Psoas muscle (tissue), 8 donors: ENCODE results near the gene RAI1. TPM values are rescaled to one million over a fixed set of nuclear protein-coding genes. Genes with fewer than 3 reads are reported as not detected.

ENCODE experiments used
- ATAC-seq, 4 donors: fragments of 200-7000 bp; cut with Tn5 transposase; one replicate each; pipeline ENCODE4 v1.9.1; 2020; ENCODE audit warnings: moderate library complexity in 3 of 4, mild to moderate bottlenecking in 2 of 4
- DNase-seq, 2 donors: peaks; one replicate each; pipeline ENCODE4 v3.0.0-alpha.2; 2020
- H3K27ac ChIP-seq: fragments of 200-600 bp; one replicate; pipeline ENCODE4 v1.8.0; 2022
- H3K27me3 ChIP-seq, 3 donors: fragments of 200-600 bp in 1 of 3; one replicate each; pipeline versions ENCODE4 v1.6.1 to v1.8.0; 2013 to 2022; ENCODE audit warnings: low read length in 2 of 3, mild to moderate bottlenecking in 2 of 3, moderate library complexity in 1 of 3; ENCODE audit not compliant: insufficient read depth in 3 of 3
- H3K36me3 ChIP-seq, 2 donors: fragments of 200-600 bp in 1 of 2; one replicate each; pipeline versions ENCODE4 v1.6.1 to v1.8.0; 2013 to 2022; ENCODE audit warnings: low read depth in 1 of 2, mild to moderate bottlenecking in 1 of 2, moderate library complexity in 1 of 2; ENCODE audit not compliant: insufficient read depth in 1 of 2
- H3K4me1 ChIP-seq: fragments of 200-600 bp; one replicate; pipeline ENCODE4 v1.8.0; 2022
- H3K4me3 ChIP-seq: fragments of 200-600 bp; one replicate; pipeline ENCODE4 v1.8.0; 2022; ENCODE audit warnings: mild to moderate bottlenecking
- H3K9me3 ChIP-seq: fragments of 200-600 bp; one replicate; pipeline ENCODE4 v1.8.0; 2022
- WGBS, 3 donors: extraction: QIAGEN DNeasy Blood & Tissue Kit; methylation state at CpG; one replicate each; pipeline versions ENCODE4 v1.1.6 to v1.1.7; 2013; 5-methylcytosine and 5-hydroxymethylcytosine counted together
- intact Hi-C, 2 donors: fragments of 100-400 bp; cut with DNase I; formaldehyde crosslinking; loops; one replicate each; pipeline versions ENCODE4 v1.11.0 to v1.14.2; 2022
- polyA plus RNA-seq, 3 donors: library from polyadenylated mRNA; stranded (reverse); fragments of 200-250 nt; gene quantifications; one replicate each; pipeline ENCODE4 v1.2.3, GENCODE V29; 2013
- total RNA-seq, 4 donors: library from RNA; stranded (reverse); fragmentation: NEBNext Ultra II Directional in 2 of 4; extraction: Animal tissue kit (Norgen Biotek cat#: 25700) in 2 of 4; gene quantifications; one replicate each; pipeline versions ENCODE4 v1.2.1 to v1.2.4, GENCODE V29; 2021 to 2023
- TF ChIP-seq, protein P1 (sequence below): fragments of 200-600 bp; IDR thresholded peaks from one replicate; pipeline ENCODE4 v1.8.0; 2022; ENCODE audit warnings: antibody characterized with exemption
- donor health status: healthy with polysubstance abuse.
- donor health status: DM: no; HTN: no; CAD: no; lungs with moderate emphysema.
- donor health status: Bipolar disorder and iron deficiency.
- donor health status: healthy.
- donor health status: DM: yes; HTN: yes; CAD: no.
- donor health status: DM: no; HTN: no; CAD: no.
- donor health status: DM: no; HTN: no; CAD: no.
- donor health status: DM: yes; HTN: yes; CAD: no.

Gene RAI1
- total and polyA plus RNA-seq, 7 donors = 4.0 to 9.0 (median 7.1) TPM

DNA sequence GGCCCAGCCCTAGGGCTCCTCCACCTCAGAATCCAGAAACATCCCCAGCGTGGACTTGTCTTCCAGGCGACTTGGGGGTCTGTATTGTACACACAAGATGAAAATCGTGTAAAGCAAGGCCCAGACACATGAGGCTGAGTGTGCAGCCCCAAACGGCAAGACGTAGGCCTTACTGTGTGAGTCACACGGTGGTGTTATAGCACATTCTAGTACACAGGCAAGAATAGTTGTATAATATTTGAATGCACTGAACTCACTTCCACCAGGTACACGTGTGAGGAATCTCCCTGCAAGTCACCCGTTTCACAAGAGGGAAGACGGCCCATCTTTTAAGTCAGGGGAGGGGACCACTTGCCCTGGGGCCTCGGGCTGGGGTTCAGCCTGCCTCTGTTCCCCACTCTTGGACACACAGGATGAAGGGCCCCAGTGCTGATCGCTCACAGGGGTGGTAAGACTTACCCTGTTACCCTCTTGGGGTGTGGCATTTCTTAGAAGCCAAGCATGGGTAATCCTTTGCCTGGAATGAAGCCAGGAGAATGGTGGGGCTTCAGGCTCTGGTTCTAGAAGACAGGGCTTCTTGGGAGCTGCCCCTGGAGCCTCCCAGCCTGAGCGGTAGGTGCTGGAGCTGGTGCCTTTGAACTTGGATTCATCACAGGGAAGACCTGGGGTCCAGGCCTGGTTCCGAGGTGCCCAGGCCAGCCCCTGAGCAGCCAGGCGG lies 84.3 kb downstream of the RAI1 start:
- Histone ChIP-seq H3K27ac (no peak overlapping the region), H3K27me3 (no peaks in the 10 kb centered on the region), H3K4me3 (no peak overlapping the region), H3K36me3 (no peaks in the 10 kb centered on the region), H3K4me1 (peaks cover 56% of the 10 kb centered on the region), H3K9me3 (no peaks in the 10 kb centered on the region)
- TF ChIP-seq, protein P1, sequence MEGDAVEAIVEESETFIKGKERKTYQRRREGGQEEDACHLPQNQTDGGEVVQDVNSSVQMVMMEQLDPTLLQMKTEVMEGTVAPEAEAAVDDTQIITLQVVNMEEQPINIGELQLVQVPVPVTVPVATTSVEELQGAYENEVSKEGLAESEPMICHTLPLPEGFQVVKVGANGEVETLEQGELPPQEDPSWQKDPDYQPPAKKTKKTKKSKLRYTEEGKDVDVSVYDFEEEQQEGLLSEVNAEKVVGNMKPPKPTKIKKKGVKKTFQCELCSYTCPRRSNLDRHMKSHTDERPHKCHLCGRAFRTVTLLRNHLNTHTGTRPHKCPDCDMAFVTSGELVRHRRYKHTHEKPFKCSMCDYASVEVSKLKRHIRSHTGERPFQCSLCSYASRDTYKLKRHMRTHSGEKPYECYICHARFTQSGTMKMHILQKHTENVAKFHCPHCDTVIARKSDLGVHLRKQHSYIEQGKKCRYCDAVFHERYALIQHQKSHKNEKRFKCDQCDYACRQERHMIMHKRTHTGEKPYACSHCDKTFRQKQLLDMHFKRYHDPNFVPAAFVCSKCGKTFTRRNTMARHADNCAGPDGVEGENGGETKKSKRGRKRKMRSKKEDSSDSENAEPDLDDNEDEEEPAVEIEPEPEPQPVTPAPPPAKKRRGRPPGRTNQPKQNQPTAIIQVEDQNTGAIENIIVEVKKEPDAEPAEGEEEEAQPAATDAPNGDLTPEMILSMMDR = no peak
- intact Hi-C loops = no loop called here
- 76 to 84% (median 77%) methylated on average over 14 of the region's 14 CpGs for WGBS, 3 donors
- ATAC-seq (no peak), DNase-seq (no peak)

DNA sequence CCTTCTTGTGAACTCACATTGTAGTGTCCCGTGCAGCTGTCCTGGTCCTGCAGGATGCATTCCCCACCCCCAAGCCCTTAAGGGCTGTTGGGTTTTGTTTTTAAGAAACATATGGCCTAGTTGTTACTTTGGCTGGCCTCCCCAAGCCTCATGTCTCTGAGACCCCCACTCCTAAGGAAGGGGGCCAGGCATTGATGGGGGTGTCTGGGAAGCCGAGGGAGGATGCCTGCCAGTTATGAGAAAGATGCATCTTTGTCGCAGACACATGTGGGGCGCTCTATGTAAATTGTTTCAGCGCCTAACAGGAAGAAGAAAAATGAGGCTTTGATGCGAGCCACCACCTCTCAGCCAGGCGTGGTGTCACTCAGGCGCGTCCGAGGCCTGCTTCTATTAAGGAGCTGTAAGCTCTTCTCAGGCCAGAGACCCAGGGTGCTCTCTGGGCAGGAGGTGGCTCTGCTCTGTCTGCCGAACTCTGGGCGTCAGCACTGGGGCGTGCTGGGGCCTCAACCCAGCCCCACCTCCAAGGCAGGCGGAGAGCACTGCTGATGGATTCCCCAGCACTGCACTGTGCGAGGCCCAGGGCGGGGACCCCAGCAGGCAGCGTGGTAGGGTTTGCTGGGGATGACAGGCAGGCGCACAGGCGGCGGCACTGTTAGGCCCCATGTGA lies 85.0 kb downstream of the RAI1 start:
- no peak for DNase-seq
- intact Hi-C loops = no loop called here

GRCh38 chr17:17766744-17767120 lies 85.5 kb downstream of the RAI1 start:
- intact Hi-C loops = no loop called here
- Histone ChIP-seq H3K9me3 (no peaks in the 10 kb centered on the region), H3K36me3 (no peaks in the 10 kb centered on the region), H3K27ac (no peak overlapping the region), H3K4me1 (peaks cover 67% of the 10 kb centered on the region), H3K4me3 (no peak overlapping the region), H3K27me3 (no peaks in the 10 kb centered on the region)
- TF ChIP-seq, protein P1 = no peak
- ATAC-seq = no peak
- DNase-seq = peak in 1 of 2 donors; percentile 49
- 83 to 90% (median 89%) methylated on average over 3 to 4 of the region's 4 CpGs for WGBS, 3 donors

More for the DNA sequence above, 85.0 kb downstream of the RAI1 start:
- 78 to 90% (median 79%) methylated on average over 20 of the region's 20 CpGs for WGBS, 3 donors
- no peak overlapping the region for H3K4me3 ChIP-seq
- no peak overlapping the region for H3K27ac ChIP-seq
- H3K36me3 ChIP-seq = no peaks in the 10 kb centered on the region
- H3K4me1 ChIP-seq = peaks cover 62% of the 10 kb centered on the region
- no peaks in the 10 kb centered on the region for H3K27me3 ChIP-seq
- no peak for ATAC-seq
- H3K9me3 ChIP-seq = no peaks in the 10 kb centered on the region
- TF ChIP-seq, protein P1 = no peak

GRCh38 chr17:17767154-17767869 lies 86.1 kb downstream of the RAI1 start:
- no peak for ATAC-seq
- H3K4me1 ChIP-seq = peaks cover 73% of the 10 kb centered on the region
- intact Hi-C loops = no loop called here

More at GRCh38 chr17:17767154-17767869, 86.1 kb downstream of the RAI1 start:
- Histone ChIP-seq H3K9me3 (no peaks in the 10 kb centered on the region), H3K36me3 (no peaks in the 10 kb centered on the region), H3K4me3 (no peak overlapping the region), H3K27ac (peak overlapping the region; percentile 75), H3K27me3 (no peaks in the 10 kb centered on the region)
- no peak for DNase-seq
- WGBS, 3 donors = 80 to 86% (median 85%) methylated on average over 7 of the region's 7 CpGs
- TF ChIP-seq, protein P1 = no peak
